GM08714 (cell line): ENCODE data around the gene PABPN1L.
"Not testable (repeated sequence)": the region's sequence is repeated elsewhere in the genome, so short reads cannot be mapped to it uniquely, and the experiment has no call there.

Source experiments
- H3K4me3 ChIP-seq: fragments of 200-500 bp; sonication (Bioruptor generic); 2 replicates; pipeline ENCODE4 v1.5.1; 2014; ENCODE audit warnings: mild to moderate bottlenecking, low read length, inconsistent platforms
- ZNF274 ChIP-seq: IDR thresholded peaks from 2 replicates; pipeline ENCODE4 v1.6.1; 2012; ENCODE audit warnings: mild to moderate bottlenecking, low read depth, low read length

The PABPN1L gene

GRCh38 chr16:88906535-88907105 lies 40.2 kb upstream of the PABPN1L start:
- H3K4me3 ChIP-seq, result no peak overlapping the region
- no peak for TF ChIP-seq ZNF274

- no peak for TF ChIP-seq ZNF274
- no peak overlapping the region for H3K4me3 ChIP-seq
Observed at GRCh38 chr16:88906020-88906419, 39.6 kb upstream of the PABPN1L start.

- TF ChIP-seq ZNF274, result no peak
- no peak overlapping the region for H3K4me3 ChIP-seq
Observed at GRCh38 chr16:88905563-88905962, 39.1 kb upstream of the PABPN1L start.

GRCh38 chr16:88904676-88905365 lies 38.4 kb upstream of the PABPN1L start:
- H3K4me3 ChIP-seq, result no peak overlapping the region
- TF ChIP-seq ZNF274, result no peak

GRCh38 chr16:88903267-88903666 lies 36.8 kb upstream of the PABPN1L start:
- no peak overlapping the region for H3K4me3 ChIP-seq
- TF ChIP-seq ZNF274, result no peak

- no peak for TF ChIP-seq ZNF274
- no peak overlapping the region for H3K4me3 ChIP-seq
Observed at GRCh38 chr16:88902744-88903143, 36.3 kb upstream of the PABPN1L start.

GRCh38 chr16:88901718-88902337 lies 35.4 kb upstream of the PABPN1L start:
- TF ChIP-seq ZNF274, result no peak
- H3K4me3 ChIP-seq, result no peak overlapping the region

GRCh38 chr16:88900662-88901052 lies 34.2 kb upstream of the PABPN1L start:
- TF ChIP-seq ZNF274, result no peak
- no peak overlapping the region for H3K4me3 ChIP-seq

- TF ChIP-seq ZNF274, result no peak
- H3K4me3 ChIP-seq, result no peak overlapping the region
Observed at GRCh38 chr16:88899901-88900661, 33.6 kb upstream of the PABPN1L start.

GRCh38 chr16:88897696-88898425 lies 31.4 kb upstream of the PABPN1L start:
- TF ChIP-seq ZNF274, result no peak
- H3K4me3 ChIP-seq, result no peak overlapping the region

GRCh38 chr16:88896238-88897070 lies 30.0 kb upstream of the PABPN1L start:
- H3K4me3 ChIP-seq, result no peak overlapping the region
- TF ChIP-seq ZNF274, result no peak

- TF ChIP-seq ZNF274, result no peak
- H3K4me3 ChIP-seq, result no peak overlapping the region
Observed at GRCh38 chr16:88895335-88895734, 28.9 kb upstream of the PABPN1L start.

GRCh38 chr16:88894681-88895300 lies 28.3 kb upstream of the PABPN1L start:
- H3K4me3 ChIP-seq, result no peak overlapping the region
- no peak for TF ChIP-seq ZNF274

GRCh38 chr16:88894266-88894665 lies 27.8 kb upstream of the PABPN1L start:
- H3K4me3 ChIP-seq, result not testable (repeated sequence)
